HG03575 (cell line): ENCODE data around the gene OR51M1.
"Not testable (repeated sequence)": the region's sequence is repeated elsewhere in the genome, so short reads cannot be mapped to it uniquely, and the experiment has no call there.

Experiments
- ATAC-seq: cut with Tn5 transposase; IDR thresholded peaks from one replicate; pipeline ENCODE4 v1.9.1; 2021; ENCODE audit not compliant: unreplicated experiment, insufficient number of reproducible peaks, low FRiP score; ENCODE audit errors: extremely low read depth

OR51M1 gene, protein sequence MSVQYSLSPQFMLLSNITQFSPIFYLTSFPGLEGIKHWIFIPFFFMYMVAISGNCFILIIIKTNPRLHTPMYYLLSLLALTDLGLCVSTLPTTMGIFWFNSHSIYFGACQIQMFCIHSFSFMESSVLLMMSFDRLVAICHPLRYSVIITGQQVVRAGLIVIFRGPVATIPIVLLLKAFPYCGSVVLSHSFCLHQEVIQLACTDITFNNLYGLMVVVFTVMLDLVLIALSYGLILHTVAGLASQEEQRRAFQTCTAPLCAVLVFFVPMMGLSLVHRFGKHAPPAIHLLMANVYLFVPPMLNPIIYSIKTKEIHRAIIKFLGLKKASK

DNA sequence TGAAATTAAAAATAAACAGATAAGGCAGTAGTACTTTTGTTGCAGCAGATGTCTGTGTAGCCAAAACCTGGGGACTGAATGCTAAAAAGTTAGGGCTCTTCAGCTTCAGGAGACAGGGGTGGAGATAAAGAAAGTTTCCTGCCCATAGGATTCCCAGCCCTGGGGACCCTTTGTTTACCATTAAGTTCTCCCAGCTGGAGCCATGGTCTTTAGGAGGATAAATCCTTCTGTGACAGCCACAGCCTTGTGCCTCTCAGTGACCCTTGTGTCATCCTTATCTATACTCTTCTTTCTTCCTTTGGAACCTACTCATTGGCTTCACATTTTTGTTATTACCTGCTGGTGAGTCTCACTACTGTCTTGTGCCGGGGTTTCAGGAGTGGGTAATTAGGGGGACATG lies at the start of gene OR51M1:
OR51M1 (plus strand) TSS at position 237 of the 400 bp plus-strand sequence. CDS start 5,587 bp downstream, outside the sequence.
- no peak for ATAC-seq

DNA sequence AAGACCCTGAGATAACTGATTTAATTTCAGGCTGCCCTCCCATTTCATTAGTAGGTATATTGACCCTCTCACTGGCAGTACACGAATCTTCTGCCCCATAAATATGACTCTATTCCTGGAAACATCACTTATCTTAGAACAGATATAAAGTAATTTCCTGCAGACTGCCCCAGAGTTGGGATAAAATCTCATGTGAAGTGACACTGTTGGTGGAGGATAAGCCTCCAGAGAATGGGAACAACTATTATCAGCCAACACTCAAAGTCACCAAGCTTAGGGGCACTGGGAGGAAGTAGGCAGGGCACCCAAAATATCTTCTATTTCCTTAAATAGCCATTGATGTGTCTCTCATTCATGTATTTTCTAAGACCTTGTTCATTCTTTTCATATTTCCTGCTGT lies 48.4 kb upstream of the OR51M1 start:
- no peak for ATAC-seq

DNA sequence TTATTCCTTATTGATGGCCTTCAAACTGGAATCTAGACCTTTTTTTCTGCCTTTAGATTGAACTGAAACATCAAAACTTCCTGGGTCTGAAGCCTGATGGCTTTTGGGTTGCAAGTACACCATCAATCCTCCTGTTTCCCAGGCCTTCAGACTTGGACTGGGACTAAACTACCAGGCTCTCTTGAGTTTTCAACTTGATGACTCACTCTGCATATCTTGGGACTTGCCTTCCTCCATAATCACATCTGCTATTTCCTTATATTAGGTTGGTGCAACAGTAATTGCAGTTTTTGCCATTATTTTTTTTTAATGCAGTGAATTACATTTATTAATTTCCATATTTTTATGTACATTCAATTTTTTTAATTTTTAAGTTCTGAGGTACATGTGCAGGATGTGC lies 47.3 kb upstream of the OR51M1 start:
- ATAC-seq, result no peak

DNA sequence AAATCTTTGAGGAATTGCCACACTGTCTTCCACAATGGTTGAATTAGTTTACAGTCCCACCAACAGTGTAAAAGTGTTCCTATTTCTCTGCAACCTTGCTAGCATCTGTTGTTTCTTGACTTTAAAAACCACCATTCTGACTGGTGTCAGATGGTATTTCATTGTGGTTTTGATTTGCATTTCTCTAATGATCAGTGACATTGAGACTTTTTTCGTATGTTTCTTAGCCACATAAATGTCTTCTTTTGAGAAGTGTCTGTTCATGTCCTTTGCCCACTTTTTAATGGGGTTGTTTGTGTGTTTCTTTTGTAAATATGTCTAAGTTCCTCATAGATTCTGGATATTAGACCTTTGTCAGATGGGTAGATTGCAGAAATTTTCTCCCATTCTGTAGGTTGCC lies 46.4 kb upstream of the OR51M1 start:
- not testable (repeated sequence) for ATAC-seq

DNA sequence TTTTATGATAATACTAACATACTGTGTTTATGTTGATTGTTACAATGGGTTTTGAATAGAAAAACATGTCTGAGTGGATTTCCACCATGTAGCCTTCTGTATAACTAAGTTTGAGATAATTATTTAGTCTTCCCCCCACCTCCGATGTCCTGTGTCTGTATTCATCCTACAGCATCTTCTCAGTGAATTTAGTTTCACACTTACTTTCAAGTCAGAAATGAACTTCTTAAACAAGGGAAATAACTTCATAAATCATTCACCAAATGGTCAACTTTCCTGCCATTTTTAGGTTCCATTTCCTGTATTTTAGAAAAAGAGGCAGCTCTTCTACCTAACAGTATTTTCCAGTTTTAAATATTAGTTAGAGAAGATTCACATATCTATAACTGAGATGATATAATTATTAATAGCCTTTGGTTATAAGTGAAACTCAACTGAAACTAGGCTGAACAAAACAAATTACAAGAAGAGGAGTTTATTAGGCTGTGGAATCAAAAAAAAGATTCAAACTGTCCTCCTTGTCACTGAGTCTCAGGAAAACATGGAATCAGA lies 43.8 kb upstream of the OR51M1 start:
- ATAC-seq, result peak; percentile 62

DNA sequence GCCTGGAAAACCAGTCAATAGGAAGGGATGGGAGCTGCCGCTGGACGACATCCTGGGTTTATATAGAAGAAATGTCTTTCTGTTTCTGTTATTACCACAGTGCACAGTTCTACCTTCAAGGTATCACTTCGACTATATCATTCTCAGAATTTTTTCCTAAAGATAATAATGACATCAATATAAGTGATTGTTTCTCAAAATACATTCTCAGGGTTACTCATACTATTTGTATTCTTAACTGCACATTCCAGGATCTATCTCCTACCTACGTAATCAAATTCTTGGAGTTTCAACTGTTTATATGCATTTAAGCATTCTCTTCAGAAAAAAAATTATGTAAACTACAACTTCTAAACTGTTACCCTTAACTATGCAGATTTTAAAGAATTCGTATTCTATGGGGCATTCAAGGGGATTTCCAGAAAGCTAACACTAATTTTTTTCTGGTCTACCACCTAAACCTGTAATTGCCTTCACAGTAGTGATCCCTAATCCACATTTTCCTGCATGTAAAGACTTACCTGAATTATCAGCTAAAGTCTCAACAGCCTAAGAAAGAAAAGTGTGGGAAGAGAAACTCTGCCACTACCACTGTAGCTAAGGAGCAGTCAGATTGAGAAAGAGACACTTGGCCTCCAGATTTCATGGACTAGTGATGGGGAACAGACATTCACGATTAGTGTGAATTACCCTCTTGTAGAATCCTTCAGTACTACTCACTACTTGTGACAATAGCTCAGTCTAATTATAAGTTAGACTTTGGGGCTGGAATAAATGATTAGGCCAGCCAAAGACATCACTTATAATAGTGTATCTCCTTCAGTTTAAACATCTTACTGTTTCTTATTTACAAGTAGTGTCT lies 39.9 kb upstream of the OR51M1 start, which contains the start of gene OR51B5:
OR51B5 (minus strand) TSS at position 51 of the 862 bp plus-strand sequence; CDS start at position 51, 0 bp downstream.
- no peak for ATAC-seq

DNA sequence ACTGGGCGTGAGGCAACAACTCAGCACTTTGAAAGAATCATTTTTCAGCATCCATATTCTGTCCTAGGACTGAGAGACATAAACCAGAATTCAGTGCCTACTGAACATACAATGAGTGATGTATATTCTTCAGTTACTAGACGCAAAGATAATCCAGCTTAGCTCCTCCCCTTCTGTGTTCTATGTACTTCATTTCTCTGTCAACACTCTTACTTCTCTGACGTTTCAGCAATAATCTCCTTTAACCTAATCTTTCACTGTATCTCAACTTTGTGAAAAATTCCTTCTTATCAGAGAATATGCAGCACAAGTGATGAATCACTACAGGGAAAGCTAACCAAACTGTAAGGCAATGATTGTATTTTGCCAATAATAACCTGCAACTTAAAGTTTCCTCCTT lies 37.8 kb upstream of the OR51M1 start:
- ATAC-seq, result no peak

DNA sequence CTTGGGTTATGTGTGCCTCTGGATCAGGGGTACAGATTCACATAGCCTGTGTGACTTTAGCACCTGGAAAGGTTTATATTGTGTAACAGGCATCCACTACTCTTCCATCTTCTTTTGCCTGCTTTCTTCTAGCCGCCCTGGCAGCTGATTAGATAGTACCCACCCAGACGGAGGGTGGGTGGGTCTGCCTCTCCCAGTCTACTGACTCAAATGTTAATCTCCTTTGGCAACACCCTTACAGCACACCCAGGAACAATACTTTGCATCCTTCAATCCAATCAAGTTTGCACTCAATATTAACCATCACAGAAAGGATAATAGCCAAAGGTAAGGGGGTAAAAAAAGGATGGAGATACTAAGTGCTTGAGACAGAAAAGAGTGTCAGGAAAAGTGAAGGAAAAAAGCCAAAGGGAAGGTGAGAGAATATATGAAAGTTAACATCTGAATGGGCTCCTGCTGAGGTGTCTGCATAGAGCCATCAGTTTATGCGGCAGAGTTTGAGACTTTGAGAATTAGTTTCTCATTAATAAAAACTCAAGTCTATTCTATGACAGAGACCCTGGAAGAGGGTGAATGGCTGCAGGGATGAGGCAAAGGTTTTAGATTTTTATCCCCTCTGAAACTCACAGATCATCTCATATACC lies 34.9 kb upstream of the OR51M1 start:
- ATAC-seq, result no peak

DNA sequence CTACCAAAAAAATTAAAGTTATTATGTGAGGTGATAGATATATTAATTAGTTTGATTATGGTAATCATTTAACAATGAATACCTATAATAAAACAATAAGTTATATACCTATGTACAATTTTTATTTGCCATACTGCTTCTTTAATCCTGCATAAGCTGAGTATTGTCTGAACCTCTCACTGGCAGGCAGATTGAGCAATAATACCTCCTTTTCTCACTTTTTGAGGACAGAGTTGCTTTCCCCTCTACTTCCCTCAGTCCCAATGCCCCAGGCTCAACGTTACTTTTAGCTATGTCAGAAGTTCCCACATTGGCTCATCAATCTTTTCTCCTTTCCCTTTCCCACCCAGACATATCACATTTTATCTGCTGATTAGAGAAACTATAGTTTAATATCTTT lies 34.1 kb upstream of the OR51M1 start:
- no peak for ATAC-seq

DNA sequence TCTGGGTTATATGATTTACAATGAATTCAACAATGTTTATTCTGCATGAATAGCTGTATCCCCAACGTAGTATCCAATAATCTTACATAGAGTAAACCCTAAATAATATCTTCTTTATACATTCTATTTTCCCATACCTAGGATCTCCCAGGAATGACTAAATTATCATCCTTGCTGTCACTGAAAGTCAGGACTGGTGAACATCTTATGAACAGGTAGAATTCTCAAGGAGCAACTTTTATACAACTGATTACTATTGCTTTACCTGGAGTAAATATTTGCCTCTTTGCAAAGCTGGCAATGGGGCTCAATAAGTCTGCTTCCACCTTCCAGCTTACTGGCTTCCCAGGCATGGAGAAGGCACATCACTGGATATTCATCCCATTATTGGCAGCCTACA lies 32.4 kb upstream of the OR51M1 start, which contains the start of gene OR51B6:
OR51B6 (plus strand) TSS at position 301 of the 400 bp plus-strand sequence; CDS start at position 301, 0 bp downstream.
- ATAC-seq, result no peak

DNA sequence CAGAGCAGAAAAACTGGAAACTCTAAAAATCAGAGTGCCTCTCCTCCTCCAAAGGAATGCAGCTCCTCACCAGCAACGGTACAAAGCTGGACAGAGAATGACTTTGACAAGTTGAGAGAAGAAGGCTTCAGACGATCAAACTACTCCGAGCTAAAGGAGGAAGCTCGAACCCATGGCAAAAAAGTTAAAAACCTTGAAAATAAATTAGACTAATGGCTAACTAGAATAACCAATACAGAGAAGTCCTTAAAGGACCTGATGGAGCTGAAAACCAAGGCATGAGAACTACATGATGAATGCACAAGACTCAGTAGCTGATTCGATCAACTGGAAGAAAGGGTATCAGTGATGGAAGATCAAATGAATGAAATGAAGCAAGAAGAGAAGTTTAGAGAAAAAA lies 27.6 kb upstream of the OR51M1 start:
- not testable (repeated sequence) for ATAC-seq

DNA sequence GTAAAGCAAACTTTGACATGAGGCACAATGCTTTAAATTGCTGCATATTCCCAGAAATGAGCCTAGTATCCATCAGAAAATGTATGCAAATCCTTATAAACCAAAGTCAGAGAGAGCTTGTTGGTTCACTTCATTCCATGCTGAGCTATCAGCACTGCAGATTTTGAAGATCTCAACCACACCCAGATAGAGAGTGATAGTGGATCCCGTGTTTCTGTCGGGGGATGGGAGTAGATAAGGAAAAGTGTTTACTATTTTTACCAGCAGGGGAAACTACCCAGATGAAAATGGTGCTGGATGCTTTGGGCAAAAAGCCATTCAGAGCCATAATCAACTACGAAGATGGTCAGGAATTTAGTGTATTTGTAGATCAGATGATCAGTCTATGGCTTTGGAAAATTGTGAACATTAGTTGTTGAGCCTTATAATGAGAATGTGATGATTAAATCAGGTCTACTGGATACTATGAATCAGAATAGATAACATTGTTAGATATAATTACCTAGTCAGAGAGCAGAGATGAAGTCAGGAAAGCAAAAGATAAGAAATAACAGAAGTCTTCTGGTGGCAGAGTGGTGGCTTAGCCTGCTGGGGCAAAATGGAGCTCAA lies 21.5 kb upstream of the OR51M1 start:
- ATAC-seq, result no peak

DNA sequence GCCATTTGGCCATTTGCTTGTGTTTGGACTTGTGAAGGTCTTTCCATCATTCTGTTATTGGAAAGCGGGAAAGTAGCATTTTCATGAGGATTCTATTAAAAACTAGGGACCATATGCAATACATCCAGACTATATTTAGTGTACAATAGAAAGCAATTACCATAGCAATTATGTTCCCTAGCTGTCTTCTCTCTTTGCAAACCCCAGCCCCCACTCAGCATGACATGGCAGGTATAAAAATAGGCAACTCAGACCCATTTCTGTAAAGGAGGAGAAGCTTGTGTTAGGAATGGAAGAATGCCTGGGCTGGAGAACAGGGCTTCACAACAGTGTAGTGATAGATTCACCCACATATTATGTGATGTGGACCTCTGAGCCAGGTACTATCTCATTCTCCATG lies 19.9 kb upstream of the OR51M1 start:
- no peak for ATAC-seq

DNA sequence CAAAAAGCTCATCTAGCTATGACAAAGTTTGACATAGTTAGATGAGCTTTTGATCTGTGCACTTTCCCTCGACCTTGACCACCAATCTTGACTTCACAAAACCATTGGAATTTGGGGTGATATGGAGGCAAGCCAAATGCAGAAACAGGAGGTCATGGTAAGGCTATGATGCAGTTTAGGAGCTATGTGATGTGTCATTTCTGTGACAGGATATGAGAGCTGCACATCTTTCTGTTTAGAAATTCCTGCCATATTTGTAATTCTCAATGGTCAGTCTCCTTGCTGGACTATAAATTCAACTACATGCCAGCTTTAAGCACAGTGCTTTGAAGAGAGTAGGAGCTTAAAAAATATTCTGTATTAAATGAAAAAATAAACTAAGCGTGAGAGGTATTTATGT lies 19.4 kb upstream of the OR51M1 start:
- no peak for ATAC-seq

DNA sequence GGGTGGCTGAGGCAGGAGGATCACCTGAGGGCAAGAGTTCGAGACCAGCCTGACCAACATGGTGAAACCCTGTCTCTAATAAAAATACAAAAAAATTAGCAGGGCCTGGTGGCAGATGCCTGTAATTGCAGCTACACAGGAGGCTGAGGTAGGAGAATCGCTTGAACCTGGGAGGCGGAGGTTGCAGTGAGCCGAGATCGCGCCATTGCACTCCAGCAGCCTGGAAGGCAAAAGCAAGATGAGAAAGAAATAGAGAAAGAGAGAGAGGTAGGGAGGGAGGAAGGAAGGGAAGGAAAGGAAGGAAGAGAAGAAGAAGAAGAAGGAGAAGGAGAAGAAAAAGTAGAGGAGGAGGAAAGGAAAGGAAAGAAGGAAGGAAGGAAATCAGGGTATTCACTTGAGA lies 17.2 kb upstream of the OR51M1 start:
- ATAC-seq, result not testable (repeated sequence)

DNA sequence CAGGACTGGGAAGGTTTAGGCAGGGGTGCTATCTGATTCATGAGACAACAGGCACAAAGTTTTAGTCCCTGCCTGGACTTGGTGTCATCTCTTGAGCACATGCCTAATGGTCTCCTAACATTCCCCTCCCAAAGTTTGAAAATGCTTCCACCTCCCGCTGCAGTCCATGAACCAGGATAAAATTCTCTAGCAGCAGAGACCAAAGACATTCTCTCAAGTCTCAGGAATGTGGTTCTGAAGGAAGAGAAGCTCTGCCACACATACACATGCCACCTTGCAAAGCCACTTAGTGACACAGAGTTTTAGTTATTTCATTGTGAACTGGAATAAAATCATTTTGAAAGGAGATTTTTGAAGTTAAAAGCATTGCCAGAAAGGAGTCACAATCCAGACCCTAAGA lies 16.8 kb upstream of the OR51M1 start:
- ATAC-seq, result no peak

DNA sequence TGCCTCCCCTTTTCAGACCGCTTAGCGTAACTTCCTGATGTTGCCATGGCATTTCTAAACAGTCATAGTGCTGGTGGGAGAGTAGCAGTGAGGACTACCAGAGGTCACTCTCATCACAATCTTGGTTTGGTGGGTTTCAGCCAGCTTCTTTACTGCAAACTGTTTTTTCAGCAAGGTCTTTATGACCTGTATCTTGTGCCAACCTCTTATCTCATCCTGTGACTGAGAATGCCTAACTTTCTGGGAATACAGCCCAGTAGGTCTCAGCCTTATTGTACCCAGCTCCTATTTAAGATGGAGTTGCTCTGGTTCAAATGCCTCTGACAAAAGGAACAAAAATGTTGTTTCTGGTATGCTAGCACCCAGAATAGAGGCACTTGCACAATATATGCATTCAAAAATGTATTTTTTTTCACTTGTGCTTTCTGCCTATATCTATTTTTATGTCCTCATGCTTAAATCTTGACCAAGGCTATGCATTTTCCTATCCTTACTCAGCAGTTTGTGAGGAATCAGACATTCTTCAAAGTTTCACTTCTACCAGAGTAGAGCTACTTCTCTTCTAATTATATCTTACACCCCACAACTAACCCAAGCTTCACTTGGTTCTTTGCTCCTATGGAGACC lies 16.1 kb upstream of the OR51M1 start:
- no peak for ATAC-seq

DNA sequence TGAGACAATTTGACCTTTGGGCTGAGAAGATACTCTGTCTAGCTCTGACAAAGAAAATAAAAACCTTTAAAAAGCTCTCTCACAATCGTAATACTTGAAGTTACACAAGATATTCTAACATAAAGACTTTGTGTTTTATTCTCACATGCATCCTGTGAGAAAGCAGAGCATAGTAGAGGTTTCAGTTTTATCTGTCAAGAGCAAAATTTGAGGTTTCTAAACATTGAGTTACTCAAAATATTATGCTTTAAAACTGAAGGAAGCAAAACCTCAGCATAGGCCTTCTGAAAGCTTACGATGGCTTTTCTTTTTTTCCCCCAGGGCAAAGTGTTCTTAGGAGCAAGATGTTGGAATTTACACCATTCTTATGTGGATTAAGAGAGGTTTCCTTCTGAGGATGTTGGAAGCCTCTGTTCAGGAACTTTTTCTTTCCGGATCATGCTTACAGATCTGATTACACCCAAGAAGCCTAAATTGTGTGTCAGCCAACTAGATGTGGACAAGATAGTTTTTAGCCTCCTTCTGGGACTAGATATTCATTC lies 15.0 kb upstream of the OR51M1 start:
- no peak for ATAC-seq
